HL-60 (cell line): ENCODE results near the gene POLH.

Source experiments
- DNase-seq, 2 experiments: peaks; one replicate each; pipeline ENCODE4 v3.0.0-alpha.2; 2010 to 2020; ENCODE audit warnings: low read depth in 1 of 2, low spot score in 1 of 2
- H3K27ac ChIP-seq: fragments of 250-450 bp; sonication (Bioruptor Pico); replicated peaks from 2 replicates; pipeline ENCODE4 v1.5.1; 2020; ENCODE audit warnings: mild to moderate bottlenecking, moderate library complexity
- H3K27me3 ChIP-seq: fragments of 250-450 bp; sonication (Bioruptor Pico); 2 replicates; pipeline ENCODE4 v1.5.1; 2021; ENCODE audit warnings: mild to moderate bottlenecking, moderate library complexity; ENCODE audit not compliant: insufficient read depth, poor library complexity, severe bottlenecking
- H3K4me3 ChIP-seq: replicated peaks from 2 replicates; pipeline ENCODE4 v1.5.1; 2011; ENCODE audit warnings: mild to moderate bottlenecking, control low read depth, low read length; ENCODE audit not compliant: insufficient read depth
- CTCF ChIP-seq: IDR thresholded peaks from one replicate; pipeline ENCODE4 v1.5.1; 2011; ENCODE audit warnings: low read length, control low read depth, inconsistent platforms; ENCODE audit not compliant: insufficient read depth
- GABPA ChIP-seq: IDR thresholded peaks from 2 replicates; pipeline ENCODE4 v1.6.1; 2012; ENCODE audit warnings: low read depth
- POLR2AphosphoS5 ChIP-seq: IDR thresholded peaks from 2 replicates; pipeline ENCODE4 v1.6.1; 2012; ENCODE audit warnings: low read depth
- REST ChIP-seq: IDR thresholded peaks from 2 replicates; pipeline ENCODE4 v1.6.1; 2012; ENCODE audit warnings: low read depth; ENCODE audit not compliant: insufficient replicate concordance
- SPI1 ChIP-seq: IDR thresholded peaks from 2 replicates; pipeline ENCODE4 v1.6.1; 2012; ENCODE audit warnings: low read depth, mild to moderate bottlenecking, borderline replicate concordance

The POLH gene

GRCh38 chr6:43634702-43635303 is 58.8 kb downstream of the POLH start:
- Histone ChIP-seq H3K4me3 (no peak overlapping the region), H3K27me3 (no peaks in the 10 kb centered on the region), H3K27ac (no peak overlapping the region; the same call in 1 of the 2 replicates)
- no peak for TF ChIP-seq POLR2AphosphoS5
- TF ChIP-seq GABPA = no peak
- TF ChIP-seq REST = no peak
- no peak for TF ChIP-seq CTCF
- TF ChIP-seq SPI1 = no peak
- no peak for DNase-seq

GRCh38 chr6:43635387-43636307 is 59.7 kb downstream of the POLH start, which contains the start of gene MAD2L1BP:
MAD2L1BP (plus strand) TSS chr6:43635840; CDS start chr6:43635876, 36 bp downstream.
- peak; percentile 77 to 87 for DNase-seq
- H3K27ac ChIP-seq = peak within 1 kb of the TSS; percentile 87
- peak; percentile 52; the same call in 1 of the 2 replicates for TF ChIP-seq GABPA
- no peak for TF ChIP-seq CTCF
- peak; percentile 96 for TF ChIP-seq POLR2AphosphoS5
- TF ChIP-seq REST = peak; percentile 94
- TF ChIP-seq SPI1 = no peak

GRCh38 chr6:43636308-43636659 is 60.3 kb downstream of the POLH start:
- peak overlapping the region; percentile 83 for H3K4me3 ChIP-seq
- peak overlapping the region; percentile 87 for H3K27ac ChIP-seq
- TF ChIP-seq CTCF = no peak
- H3K27me3 ChIP-seq = no peaks in the 10 kb centered on the region
- peak in 1 of 2 experiments; percentile 11 for DNase-seq

More at GRCh38 chr6:43635387-43636307, 59.7 kb downstream of the POLH start, which contains the start of gene MAD2L1BP:
- peak within 1 kb of the TSS; percentile 83 for H3K4me3 ChIP-seq
- H3K27me3 ChIP-seq = no peaks in the 10 kb centered on the region
